ENCODE results near the gene INTS6. TPM values are rescaled to one million over a fixed set of nuclear protein-coding genes. Genes with fewer than 3 reads are reported as not detected.

INTS6 gene
- total and polyA plus RNA-seq, 8 donors: 10.7 to 200 (median 13.7) TPM

- Histone ChIP-seq H3K4me3 (no peak overlapping the region), H3K9me3 (no peaks in the 10 kb centered on the region), H3K4me1 (peaks cover 6 to 21% (median 14%) of the 10 kb centered on the region in 4 donors), H3K36me3 (peaks cover 8 to 24% (median 14%) of the 10 kb centered on the region in 4 donors), H3K27ac (no peak overlapping the region), H3K27me3 (no peaks in the 10 kb centered on the region)
- 95 to 98% (median 97%) methylated on average over 12 to 13 of the region's 13 CpGs for WGBS, 5 donors
- DNase-seq: no peak
- intact Hi-C loops (cut with DNase I; ENCODE audit: low total_unique reads): no loop called here
- no peak for TF ChIP-seq POLR2AphosphoS5 (IDR thresholded peaks at IDR 0.05)
Observed at GRCh38 chr13:51456510-51456909, 3.7 kb upstream of the INTS6 start.

DNA sequence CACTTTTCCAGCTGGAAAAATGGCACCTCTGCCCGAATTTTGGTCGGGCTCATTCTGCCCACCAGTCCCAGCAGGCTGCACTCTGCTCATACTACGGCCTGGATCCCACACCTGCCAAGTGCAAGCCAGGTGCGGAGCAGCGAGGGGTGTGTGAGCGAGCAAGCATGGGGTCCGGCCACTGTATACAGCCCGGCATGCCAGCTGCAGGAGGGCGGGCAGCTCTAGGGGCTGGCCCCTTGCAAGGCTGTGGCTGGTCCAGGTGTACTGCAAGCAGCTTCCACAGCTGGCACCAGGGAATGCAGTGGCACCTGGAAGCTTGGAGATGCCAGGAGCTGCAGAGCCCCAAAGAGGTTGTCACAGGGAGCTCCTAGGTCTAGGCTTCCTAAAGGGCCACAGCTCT lies 2.7 kb upstream of the INTS6 start:
- H3K4me1 ChIP-seq: peaks cover 12 to 28% (median 21%) of the 10 kb centered on the region in 4 donors
- DNase-seq: peak in 1 of 2 donors; percentile 7
- H3K27me3 ChIP-seq: no peaks in the 10 kb centered on the region
- H3K4me3 ChIP-seq: no peak overlapping the region
- peaks cover 8 to 27% (median 16%) of the 10 kb centered on the region in 4 donors for H3K36me3 ChIP-seq
- TF ChIP-seq EP300 (IDR thresholded peaks at IDR 0.05) (no peak), POLR2AphosphoS5 (IDR thresholded peaks at IDR 0.05) (no peak), POLR2A (IDR thresholded peaks at IDR 0.05) (no peak), CTCF (IDR thresholded peaks at IDR 0.05) (no peak)
- intact Hi-C loops (cut with DNase I; ENCODE audit: low total_unique reads): no loop called here
- H3K27ac ChIP-seq: no peak overlapping the region
- WGBS, 5 donors: 95 to 99% (median 98%) methylated on average over 6 to 9 of the region's 9 CpGs
- H3K9me3 ChIP-seq: no peaks in the 10 kb centered on the region

DNA sequence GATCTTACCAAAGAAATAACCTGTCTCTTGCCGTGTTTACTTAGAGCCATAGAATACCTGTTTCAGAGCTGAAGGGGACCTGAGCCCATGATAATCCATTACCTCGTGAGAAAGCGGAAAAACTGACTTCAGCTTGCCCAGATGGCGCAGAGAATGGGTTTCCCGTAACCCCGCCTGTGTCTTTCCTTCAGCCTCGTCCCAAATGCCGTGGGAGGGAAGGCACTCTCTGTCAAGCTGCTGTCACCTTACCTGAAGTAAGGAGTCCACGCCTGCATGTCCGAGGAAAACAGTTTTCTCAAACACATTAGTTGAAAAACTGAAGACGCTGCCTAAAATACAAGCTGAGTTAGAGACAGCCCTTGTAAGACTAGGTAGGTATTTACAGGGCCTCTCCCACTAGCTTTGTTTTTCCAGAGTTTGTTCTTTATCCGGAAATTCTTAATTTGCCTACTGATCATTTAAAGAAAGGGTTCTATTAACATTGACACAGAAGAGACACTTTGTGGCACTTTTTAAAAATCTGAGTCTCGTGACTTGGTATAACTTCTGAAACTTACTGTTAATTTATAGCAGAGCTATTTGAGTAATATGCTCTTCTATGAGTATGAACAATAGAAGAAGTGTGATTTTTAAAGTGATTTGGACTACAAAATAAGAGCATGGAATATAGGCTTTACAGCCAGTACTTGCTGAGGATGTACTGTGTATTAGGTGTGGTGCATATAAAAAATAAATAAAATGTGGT lies 1.3 kb upstream of the INTS6 start:
- peak overlapping the region; percentile 92 to 100 (median 99) for H3K27ac ChIP-seq
- peaks cover 16 to 42% (median 29%) of the 10 kb centered on the region in 4 donors for H3K4me1 ChIP-seq
- H3K36me3 ChIP-seq: peaks cover 8 to 39% (median 27%) of the 10 kb centered on the region in 4 donors
- no peaks in the 10 kb centered on the region for H3K27me3 ChIP-seq
- intact Hi-C loops (cut with DNase I; ENCODE audit: low total_unique reads): no loop called here
- no peaks in the 10 kb centered on the region for H3K9me3 ChIP-seq
- H3K4me3 ChIP-seq: peak overlapping the region; percentile 55 to 73 (median 67)
- 5 to 6% (median 5%) methylated on average over 13 of the region's 13 CpGs for WGBS, 5 donors
- peak in 1 of 2 donors; percentile 72 for DNase-seq
- TF ChIP-seq POLR2AphosphoS5 (IDR thresholded peaks at IDR 0.05): no peak
- no peak for TF ChIP-seq EP300 (IDR thresholded peaks at IDR 0.05)
- no peak for TF ChIP-seq CTCF (IDR thresholded peaks at IDR 0.05)
- no peak for TF ChIP-seq POLR2A (IDR thresholded peaks at IDR 0.05)

GRCh38 chr13:51453207-51453958 lies 547 bp upstream of the INTS6 start:
- peak overlapping the region; percentile 55 to 73 (median 67) for H3K4me3 ChIP-seq
- 0 to 1% (median 0%) methylated on average over 35 to 80 of the region's 80 CpGs for WGBS, 5 donors
- no peak for TF ChIP-seq EP300 (IDR thresholded peaks at IDR 0.05)
- TF ChIP-seq CTCF (IDR thresholded peaks at IDR 0.05): no peak
- peak in 1 of 4 donors; percentile 52 for TF ChIP-seq POLR2A (IDR thresholded peaks at IDR 0.05)
- peak; percentile 4 to 76 (median 71) for TF ChIP-seq POLR2AphosphoS5 (IDR thresholded peaks at IDR 0.05)
- peaks cover 8 to 40% (median 29%) of the 10 kb centered on the region in 4 donors for H3K36me3 ChIP-seq
- peaks cover 16 to 50% (median 34%) of the 10 kb centered on the region in 4 donors for H3K4me1 ChIP-seq
- DNase-seq: peak in 1 of 2 donors; percentile 94
- intact Hi-C loops (cut with DNase I; ENCODE audit: low total_unique reads): no loop called here
- H3K27me3 ChIP-seq: no peaks in the 10 kb centered on the region
- no peaks in the 10 kb centered on the region for H3K9me3 ChIP-seq
- peak overlapping the region; percentile 92 to 100 (median 99) for H3K27ac ChIP-seq
